Upper lobe of left lung (tissue), 4 donors: ENCODE data around the gene MCTP1.

Experiments used
- POLR2A ChIP-seq, 4 donors: fragments of 450-650 bp; IDR thresholded peaks; one replicate each; pipeline ENCODE4 v1.5.1; 2016 to 2017; ENCODE audit warnings: antibody characterized with exemption in 4 of 4, mild to moderate bottlenecking in 2 of 4
- POLR2AphosphoS5 ChIP-seq, 2 donors: sonication (generic); formaldehyde crosslinking; IDR thresholded peaks; one replicate each; pipeline ENCODE4 v1.5.1; 2017; ENCODE audit warnings: antibody characterized with exemption in 2 of 2

GRCh38 chr5:95155888-95156287 lies 129.0 kb downstream of the MCTP1 start:
- TF ChIP-seq POLR2A (IDR thresholded peaks at IDR 0.05) (no peak), POLR2AphosphoS5 (IDR thresholded peaks at IDR 0.05) (no peak)
